ENCODE measurements around the gene UBP1. TPM values are rescaled to one million over a fixed set of nuclear protein-coding genes. Genes with fewer than 3 reads are reported as not detected.

UBP1 gene
- total and polyA plus RNA-seq, 12 donors = 23.7 to 74.5 (median 44.3) TPM

- H3K27me3 ChIP-seq = no peaks in the 10 kb centered on the region
- H3K4me3 ChIP-seq = peak overlapping the region; percentile 40 to 90 (median 60)
- intact Hi-C loops (cut with DNase I) = no loop called here
- H3K27ac ChIP-seq = peak overlapping the region; percentile 91 to 100 (median 96)
- TF ChIP-seq CTCF (IDR thresholded peaks at IDR 0.05) (no peak), POLR2A (IDR thresholded peaks at IDR 0.05) (no peak)
- 1 to 6% (median 3%) methylated on average over 6 to 12 of the region's 12 CpGs for WGBS, 4 donors
- H3K36me3 ChIP-seq (replicated peaks in 1 of 2) = no peaks in the 10 kb centered on the region
- H3K9me3 ChIP-seq (replicated peaks in 1 of 3) = no peaks in the 10 kb centered on the region
- H3K4me1 ChIP-seq (replicated peaks in 1 of 2) = peaks cover 20 to 52% of the 10 kb centered on the region in 2 donors
- DNase-seq = no peak
Measured at GRCh38 chr3:33438881-33439545, 1.2 kb downstream of the UBP1 start.

DNA sequence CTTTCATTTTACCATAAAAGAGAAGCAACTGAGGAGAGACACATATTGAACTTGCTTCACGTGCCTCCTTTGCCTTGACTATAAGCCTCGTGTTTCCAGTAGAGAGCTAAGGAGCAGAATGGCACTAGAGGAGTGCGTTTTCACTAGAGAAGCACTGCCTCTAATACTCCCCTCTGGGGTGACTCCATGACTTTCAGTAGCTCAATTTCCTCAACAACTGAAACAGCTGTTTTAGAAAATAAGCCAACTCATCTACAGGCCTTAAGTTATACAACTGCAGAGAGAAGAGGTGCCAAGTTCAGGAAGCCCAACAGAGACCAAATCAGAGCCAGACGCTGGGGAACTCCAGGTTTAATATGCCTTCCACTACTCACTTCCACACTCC is 1.9 kb downstream of the UBP1 start:
- peak in 1 of 7 donors; percentile 16 for DNase-seq
- 10 to 19% (median 12%) methylated on average over 4 of the region's 4 CpGs for WGBS, 4 donors
- Histone ChIP-seq H3K4me3 (peak overlapping the region in 1 of 4 donors; percentile 58), H3K27ac (peak overlapping the region; percentile 91 to 100 (median 96)), H3K9me3 (replicated peaks in 1 of 3) (no peaks in the 10 kb centered on the region), H3K4me1 (replicated peaks in 1 of 2) (peaks cover 20 to 52% of the 10 kb centered on the region in 2 donors), H3K27me3 (no peaks in the 10 kb centered on the region), H3K36me3 (replicated peaks in 1 of 2) (no peaks in the 10 kb centered on the region)
- no peak for TF ChIP-seq CTCF (IDR thresholded peaks at IDR 0.05)
- intact Hi-C loops (cut with DNase I) = no loop called here

DNA sequence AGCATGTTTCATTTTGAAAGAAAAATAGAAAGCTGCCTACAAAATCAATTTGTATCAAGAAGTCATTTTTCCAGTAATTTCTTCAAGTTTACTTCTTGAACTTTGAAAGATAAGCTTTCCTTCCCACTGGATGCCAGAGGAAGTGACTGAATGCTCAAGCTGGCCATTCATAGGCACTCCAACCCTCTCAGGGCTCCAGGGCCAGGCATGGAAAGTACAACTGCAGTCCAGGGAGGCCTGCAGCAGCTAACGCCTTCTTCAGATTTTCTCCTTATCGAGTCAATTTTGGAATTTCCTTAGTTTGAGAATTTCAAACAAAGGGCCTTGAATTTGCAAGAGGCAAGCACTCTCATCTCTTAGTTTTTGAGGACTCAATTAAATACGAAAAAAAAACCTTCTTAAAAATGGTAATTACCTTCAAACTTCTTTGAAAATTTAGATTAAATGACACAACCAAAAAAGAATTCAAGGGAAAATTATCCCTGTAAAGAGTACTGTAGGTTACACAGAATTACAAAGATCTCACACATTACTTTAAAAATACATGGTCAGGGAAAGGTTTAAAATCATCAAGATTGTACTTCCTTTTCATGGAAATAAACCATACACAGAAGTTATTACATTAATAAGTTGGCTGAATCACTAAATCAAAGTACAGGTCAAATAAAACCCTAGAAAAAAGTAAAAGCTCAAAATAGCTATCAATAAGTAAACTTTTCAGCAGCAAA is 2.5 kb downstream of the UBP1 start:
- Histone ChIP-seq H3K9me3 (replicated peaks in 1 of 3) (no peaks in the 10 kb centered on the region), H3K4me1 (replicated peaks in 1 of 2) (peaks cover 20 to 53% of the 10 kb centered on the region in 2 donors), H3K27me3 (no peaks in the 10 kb centered on the region), H3K36me3 (replicated peaks in 1 of 2) (no peaks in the 10 kb centered on the region), H3K27ac (peak overlapping the region in 4 of 5 donors; percentile 91 to 100 (median 96)), H3K4me3 (peak overlapping the region in 1 of 4 donors; percentile 58)
- peak in 1 of 6 experiments; percentile 21 for TF ChIP-seq CTCF (IDR thresholded peaks at IDR 0.05)
- TF ChIP-seq POLR2A (IDR thresholded peaks at IDR 0.05) = no peak
- peak in 6 of 7 donors; percentile 39 to 63 (median 41) for DNase-seq
- intact Hi-C loops (cut with DNase I) = no loop called here
- 39 to 47% (median 44%) methylated on average over 3 of the region's 3 CpGs for WGBS, 4 donors

- no peaks in the 10 kb centered on the region for H3K9me3 ChIP-seq (replicated peaks in 1 of 3)
- H3K4me3 ChIP-seq = no peak overlapping the region
- H3K36me3 ChIP-seq (replicated peaks in 1 of 2) = no peaks in the 10 kb centered on the region
- no peak overlapping the region for H3K27ac ChIP-seq
- no peaks in the 10 kb centered on the region for H3K27me3 ChIP-seq
- H3K4me1 ChIP-seq (replicated peaks in 1 of 2) = peaks cover 20 to 63% of the 10 kb centered on the region in 2 donors
- TF ChIP-seq POLR2A (IDR thresholded peaks at IDR 0.05) = no peak
- TF ChIP-seq CTCF (IDR thresholded peaks at IDR 0.05) = no peak
- WGBS, 4 donors = 49 to 58% (median 54%) methylated on average over 2 of the region's 2 CpGs
- no peak for DNase-seq
- intact Hi-C loops (cut with DNase I) = no loop called here
Measured at GRCh38 chr3:33433843-33434242, 6.4 kb downstream of the UBP1 start.
